ENCODE results near the gene ABHD12.

ABHD12 gene

DNA sequence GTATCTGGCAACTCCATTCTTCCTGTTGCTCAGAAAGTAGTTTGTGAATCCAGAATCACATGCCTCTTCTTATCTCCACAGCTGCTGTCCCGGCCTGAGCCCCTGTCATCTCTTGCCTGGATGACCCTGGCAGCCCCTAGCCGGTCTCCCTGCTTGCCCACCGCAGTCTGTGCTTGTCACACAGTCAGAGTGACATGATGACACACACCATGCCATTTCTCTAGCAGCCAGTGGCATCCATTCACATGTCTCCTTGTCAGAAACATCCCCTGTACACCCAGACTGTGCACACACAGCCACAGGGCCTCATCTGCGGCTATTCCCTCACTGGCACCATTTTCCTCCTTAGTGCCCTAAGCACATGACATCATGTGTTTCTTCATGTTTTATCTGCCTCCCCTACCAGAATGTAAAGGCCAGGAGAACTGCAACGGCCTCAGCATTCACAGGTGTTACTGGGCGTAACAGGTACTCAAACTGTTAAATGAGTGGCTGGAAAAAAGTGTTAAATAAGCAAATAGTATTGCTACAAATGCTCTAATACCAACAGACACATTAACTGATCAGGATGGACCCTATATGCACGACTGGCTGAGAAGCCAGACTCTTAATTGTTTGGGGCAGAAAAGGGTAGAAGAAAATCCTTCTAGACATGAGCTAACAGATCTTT is 9.6 kb downstream of the ABHD12 start:
- no peak for DNase-seq (ENCODE audit: low spot score)

DNA sequence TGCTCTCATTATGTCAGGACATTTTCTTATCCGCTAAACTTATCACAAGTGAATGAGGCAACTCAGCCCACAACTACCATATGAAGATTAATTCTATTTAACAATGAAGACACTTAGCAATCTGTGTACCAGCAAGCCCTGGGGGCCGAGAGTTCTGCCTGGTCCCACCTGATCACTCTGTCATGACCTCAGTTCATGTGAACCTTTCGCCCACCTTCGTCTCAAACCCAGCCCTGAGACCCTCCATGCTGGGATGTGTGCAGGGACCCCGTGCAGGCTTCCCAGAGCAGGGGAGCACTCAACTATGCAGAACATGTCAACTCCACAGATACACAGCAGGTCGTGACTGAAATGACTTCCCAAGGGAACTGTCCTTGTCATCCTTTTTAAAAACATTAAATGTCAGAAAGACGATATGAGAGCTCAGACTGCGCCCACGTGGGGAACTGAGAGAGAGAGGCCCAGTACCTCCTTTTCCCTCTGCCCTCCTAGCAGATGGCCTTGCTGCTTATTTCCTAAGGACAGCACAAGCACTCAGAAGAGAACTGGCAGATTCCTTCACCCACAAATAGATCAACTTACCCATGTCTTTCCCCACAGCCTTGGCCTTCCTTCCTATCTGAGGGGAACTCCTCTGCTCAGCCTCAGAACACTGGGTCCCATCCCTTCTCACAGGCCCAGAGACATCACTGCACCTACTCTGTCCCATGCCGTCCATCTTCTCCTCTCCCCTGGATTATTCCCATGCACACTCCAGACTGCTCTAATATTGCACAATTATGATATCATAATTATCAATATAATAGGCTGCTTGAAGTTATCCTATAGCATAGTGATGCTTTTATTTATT is 11.5 kb downstream of the ABHD12 start:
- DNase-seq (ENCODE audit: low spot score), result no peak

DNA sequence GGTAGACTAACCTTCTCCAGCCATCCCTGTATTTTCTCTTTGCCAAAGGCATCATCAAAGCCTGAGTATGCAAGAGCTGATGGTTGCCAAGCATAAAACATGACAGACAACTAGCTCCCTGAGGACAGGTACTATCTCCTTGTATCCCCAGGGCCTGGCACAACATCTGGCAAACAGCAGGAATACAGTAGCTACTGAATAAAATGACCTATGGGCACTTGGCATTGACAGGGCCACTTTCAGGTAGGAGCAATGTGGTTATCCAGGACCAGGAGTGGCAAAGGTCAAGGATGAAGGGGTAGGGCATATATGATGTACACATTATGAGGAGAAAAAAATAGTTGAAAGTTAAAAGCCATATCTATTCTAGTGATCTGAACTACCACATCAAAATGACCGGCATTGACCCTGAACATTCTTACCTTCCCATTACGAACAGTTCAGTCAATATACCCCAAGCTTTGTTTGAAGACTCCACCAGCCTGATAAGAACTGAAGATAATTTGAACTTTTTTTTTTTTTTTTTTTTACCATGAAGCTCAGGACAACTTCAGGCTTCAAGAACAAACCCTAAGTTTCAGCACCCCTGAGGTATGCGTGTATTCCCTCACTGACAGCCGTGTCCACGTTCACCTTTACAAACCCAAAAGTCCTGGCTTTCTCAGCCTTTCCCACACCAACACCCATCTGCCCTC is 12.3 kb downstream of the ABHD12 start:
- no peak for DNase-seq (ENCODE audit: low spot score)

DNA sequence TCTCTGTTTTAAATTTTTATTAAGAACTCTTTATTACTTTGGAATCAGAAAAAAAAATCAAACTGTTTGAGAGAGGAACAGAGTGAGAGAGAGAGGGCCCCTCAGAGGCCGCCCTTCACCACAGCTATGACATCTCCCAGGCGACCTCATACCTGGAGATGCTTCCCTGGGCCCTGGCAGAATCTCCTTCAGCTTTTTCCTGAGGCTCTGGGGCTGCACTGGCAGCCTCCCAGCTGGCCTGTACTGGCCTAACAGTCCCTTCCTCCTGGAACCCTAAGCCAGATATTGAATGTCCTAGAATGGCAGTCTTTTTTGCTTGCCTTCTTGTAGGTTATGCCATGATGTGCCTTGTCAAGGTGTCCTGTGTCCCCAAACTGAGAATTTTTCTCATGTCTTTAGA is 13.7 kb downstream of the ABHD12 start:
- DNase-seq (ENCODE audit: low spot score), result no peak

DNA sequence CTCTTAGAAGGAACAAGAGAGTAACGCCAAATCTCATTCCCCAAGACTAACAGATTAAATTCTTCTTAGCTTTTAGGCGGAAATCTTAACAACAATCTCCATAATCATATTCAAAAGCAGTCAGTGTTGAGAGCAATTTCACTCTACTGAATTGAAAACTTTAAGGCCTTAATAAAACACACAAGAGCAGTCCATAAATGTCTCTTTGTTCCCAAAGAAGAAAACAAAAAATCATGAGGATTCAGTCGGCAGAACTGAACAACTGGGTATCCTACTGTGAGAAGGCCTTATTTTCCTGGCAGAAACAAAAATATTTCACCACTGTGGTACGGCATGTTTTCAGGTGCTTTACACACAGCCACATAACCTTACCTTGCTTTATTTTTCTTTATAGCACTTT is 14.4 kb downstream of the ABHD12 start:
- DNase-seq (ENCODE audit: low spot score), result no peak

DNA sequence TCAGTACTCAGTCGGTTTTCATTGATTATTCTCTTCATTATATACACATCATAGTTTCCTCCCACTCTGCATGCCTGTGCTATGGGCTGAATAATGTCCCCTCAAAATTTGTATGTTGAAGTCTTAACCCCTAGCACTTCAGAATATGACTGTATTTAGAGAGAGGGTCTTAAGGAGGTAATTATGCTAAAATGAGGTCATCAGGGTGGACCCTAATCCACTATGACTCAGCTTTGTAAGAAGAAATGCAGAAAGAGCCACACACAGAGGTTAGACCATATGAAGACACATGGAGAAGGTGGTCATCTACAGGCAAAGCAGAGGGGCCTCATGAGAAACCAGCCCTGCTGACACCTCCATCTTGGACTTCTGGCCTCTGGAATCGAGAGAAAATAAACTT is 15.8 kb downstream of the ABHD12 start:
- no peak for DNase-seq (ENCODE audit: low spot score)

DNA sequence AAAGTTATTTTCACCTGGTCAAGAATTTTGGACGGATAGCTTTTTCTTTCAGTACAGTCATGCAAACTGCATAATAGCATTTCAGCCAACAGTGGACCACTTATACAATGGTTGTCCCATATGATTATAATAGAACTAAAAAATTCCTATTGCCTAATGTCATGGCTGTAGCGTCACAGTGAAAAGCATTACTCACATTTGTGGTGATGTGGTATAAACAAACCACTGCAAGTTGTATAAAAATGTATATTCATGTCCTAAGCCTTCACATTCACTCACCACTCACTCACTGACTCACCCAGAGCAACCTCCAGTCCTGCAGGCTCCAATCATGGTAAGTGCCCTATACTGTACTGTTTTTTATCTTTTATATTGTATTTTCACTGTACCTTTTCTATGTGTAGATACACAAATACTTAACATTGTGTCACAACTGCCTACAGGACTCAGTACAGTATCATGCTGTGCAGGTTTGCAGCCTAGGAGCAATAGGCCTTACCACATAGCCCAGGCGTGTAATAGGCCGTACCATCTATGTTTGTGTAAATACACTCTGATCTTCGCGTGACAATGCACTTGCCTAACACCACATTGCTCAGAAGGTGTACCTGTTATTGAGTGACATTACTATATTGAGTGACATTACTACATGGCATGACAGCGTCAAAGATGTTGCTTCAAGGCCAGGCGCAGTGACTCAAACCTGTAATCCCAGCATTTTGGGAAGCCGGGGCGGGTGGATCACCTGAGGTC is 17.9 kb downstream of the ABHD12 start:
- DNase-seq (ENCODE audit: low spot score), result no peak

DNA sequence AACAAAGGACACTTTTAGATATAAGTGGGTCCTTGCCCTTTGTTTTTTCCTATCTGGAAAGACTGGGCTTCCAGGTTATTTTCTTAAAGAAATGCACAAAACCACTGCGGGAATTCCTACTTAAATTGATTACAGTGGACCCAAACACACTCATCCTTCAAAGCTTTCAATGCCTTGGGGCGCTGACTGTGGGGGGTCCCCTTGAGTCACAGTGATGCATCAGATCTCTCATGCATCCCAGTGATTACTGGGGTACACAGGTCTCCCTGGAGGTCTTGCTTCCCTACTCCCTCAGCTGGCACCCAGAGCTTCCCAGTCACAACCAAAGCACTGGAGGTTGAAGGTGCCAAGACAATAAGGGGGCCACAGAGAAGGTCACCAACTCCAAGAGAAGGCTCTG is 20.7 kb downstream of the ABHD12 start:
- no peak for DNase-seq (ENCODE audit: low spot score)

DNA sequence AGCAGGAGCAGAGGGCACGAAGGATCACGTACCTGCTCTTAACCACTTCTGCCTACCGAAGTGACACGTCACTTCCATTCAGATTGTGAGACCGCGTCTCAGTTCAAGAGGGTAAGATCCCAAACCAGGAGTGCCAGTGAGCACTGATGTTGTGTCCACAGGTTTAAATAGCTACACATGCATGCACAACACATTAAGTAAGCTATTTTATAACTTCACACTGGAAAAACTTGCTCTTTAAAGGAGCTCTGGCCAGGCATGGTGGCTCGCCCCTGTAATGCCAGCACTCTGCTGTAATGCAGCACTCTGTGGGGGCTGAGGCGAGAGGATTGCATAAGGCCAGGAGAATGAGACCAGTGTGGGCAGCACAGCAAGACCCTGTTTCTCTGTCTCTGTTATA is 21.1 kb downstream of the ABHD12 start:
- DNase-seq (ENCODE audit: low spot score), result no peak

DNA sequence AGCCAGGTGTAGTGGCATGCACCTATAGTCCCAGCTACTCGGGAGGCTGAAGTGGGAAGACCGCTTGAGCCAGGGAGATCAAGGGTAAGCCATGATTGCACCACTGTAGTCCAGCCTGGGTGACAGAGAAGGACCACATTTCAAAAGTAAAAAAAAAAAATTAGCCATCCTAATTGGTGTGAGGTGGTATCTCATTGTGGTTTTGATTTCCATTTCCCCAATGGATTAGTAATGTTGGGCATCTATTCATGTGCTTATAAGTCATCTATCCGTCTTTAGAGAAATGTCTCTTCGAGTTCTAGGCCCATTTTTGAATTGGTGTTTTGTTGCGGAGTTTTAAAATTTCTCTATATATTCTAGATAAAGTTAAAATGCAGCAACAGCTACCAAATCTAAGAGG is 21.7 kb downstream of the ABHD12 start:
- no peak for DNase-seq (ENCODE audit: low spot score)

DNA sequence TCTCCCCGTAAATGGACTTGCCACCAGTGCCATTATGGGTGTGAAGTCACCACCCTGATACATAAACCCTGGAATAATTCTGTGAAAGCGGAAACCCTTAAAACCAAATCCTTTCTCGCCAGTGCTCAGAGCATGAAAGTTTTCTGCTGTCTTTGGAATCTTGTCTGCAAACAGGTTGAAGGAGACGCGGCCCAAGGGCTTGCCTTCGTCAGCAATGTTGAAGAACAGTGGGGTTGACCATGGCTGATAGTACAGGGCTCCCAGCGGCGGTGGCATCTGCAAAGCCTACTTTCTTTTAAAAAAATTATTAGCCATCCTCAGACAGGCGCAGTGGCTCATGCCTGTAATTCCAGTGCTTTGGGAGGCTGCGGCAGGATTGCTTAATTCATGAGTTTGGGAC is 22.1 kb downstream of the ABHD12 start:
- no peak for DNase-seq (ENCODE audit: low spot score)

DNA sequence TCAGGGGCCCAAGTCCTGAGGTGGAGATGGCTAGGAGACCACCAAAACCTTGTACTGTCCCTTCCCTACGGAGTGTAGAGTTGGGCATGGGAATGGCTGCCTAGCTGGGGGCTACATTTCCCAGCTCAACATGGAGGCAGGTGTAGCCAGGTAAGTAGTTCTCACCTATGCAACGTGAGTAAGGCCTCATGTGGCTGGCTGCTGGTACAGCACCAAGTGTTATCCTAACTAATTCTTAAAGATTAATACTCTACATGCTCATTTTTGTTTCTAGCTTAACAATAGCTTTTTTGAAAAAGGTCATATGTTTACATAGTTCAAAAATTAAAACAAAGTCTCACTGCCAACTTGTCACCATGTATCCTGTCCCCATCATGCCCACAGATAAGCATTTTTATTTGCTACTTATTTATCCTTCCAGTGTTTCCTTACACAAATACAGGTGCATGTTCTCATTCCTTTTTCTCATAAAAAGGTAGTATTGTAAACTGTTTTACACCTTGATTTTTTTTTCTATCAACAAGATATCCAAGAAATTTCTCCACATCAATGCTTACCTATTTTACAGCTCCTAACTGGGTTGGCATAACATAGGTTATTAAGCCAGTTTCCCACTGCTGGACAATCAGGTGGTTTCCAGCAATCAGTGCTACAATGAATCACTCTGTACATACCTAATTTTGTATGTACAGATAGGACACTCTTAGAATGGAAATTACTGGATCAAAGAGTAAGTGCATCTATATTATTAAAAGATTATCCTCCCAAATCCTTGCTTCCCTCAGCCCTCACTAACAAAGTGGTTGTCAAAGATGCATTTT is 25.5 kb downstream of the ABHD12 start:
- DNase-seq (ENCODE audit: low spot score), result no peak

DNA sequence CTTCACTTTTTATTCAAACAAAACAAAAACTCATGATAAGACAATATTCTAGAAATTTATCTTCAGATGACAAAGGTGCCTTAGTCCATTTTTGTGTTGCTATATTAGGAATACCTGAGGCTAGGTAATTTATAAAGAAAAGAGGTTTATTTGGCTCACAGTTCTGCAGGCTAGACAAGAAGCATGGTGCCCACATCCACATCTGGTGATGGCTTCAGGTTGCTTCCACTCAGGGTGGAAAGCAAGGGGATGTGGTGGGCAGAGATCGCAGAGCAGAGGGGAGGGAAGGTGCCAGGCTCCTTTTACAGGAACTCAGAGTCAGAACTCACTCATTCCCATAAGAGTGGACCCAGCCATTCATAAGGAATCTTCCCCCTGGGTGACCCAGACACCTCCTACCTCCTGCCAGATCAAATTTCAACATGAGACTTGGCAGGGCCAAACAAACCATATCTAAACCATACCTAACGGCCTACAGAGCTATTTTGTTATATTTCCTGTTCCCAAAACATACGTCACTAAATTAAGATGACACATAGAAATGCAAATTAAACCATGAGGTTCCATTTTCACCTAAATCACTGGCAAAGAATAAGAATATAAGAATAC is 26.4 kb downstream of the ABHD12 start:
- no peak for DNase-seq (ENCODE audit: low spot score)

DNA sequence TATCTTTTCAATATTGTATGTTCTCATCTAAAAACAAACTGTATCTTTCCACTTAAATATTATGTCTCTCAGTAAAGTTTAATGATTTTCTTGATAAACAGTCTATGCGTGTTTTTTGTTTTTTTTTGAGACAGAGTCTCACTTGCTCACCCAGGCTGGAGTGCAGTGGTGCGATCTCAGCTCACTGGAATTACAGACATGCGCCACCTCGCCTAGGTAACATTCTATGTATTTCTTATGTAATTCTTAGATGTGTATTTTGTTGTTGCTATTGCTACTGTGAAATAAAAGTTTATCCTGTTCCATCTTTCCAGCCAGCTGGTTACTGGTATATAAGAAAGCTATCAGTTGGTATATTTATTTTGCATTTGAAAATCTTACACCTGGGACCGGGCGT is 29.4 kb downstream of the ABHD12 start:
- DNase-seq (ENCODE audit: low spot score), result no peak

DNA sequence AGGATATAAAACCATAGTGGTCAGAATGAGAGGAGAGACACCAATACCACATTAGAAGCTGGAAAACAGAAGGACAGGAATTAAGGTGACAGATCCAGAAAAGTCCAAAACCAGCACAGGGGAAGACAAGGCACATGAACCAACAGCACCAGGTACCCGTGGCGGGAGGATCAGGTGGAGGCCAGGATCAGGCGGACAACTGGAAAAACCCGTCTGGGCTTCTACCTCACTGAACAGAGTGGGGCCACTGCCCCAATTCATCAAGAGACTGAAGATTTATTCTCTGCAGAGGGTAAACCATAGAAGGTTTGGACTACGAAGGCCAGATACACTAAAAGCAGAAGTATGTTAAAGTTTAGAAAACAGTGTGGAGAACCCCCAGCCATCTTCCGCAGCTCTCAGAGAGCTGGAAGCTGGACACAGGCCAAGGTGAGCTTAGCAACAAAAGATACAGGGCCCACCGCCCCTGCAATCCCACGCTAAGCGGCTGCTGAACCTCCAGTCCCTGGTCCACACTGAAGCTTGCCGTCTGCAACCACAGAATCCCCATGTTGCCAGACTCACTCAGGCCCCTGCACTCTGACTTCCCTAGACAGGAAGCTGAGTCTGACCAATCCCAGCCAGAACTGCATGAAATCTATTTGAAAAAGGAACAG is 29.9 kb downstream of the ABHD12 start:
- no peak for DNase-seq (ENCODE audit: low spot score)

DNA sequence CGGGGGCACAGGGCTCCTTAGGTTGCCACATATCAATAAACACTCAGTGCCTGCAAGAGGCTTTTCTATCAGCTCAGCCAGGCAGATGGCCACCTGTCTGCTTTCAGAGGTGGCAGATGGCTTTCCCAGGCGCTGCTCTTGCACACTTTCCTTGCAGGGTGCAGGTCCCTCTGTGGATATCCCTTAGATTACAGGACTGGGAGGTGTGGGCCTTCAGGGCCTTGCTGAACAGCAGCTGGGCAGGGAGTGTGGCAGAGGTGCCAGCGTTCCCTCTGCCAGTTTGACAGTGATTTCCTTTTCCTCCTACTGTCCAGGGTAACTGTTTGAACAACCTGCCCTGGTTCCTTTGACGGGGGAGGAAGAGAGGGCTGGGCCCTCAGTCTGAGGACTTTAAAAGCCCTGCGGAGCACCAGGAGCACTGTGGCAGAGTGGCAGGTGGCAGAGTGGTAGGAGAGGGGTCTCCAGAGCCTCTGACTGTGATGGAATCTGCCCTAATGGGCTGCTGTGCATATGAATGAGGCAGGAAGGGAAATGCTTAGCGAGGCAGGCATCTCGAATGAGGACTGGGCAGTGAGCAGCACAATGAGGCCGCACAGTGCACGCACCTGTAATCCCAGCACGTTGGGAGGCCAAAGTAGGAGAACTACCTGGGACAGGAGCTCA is 34.2 kb downstream of the ABHD12 start:
- no peak for DNase-seq (ENCODE audit: low spot score)

DNA sequence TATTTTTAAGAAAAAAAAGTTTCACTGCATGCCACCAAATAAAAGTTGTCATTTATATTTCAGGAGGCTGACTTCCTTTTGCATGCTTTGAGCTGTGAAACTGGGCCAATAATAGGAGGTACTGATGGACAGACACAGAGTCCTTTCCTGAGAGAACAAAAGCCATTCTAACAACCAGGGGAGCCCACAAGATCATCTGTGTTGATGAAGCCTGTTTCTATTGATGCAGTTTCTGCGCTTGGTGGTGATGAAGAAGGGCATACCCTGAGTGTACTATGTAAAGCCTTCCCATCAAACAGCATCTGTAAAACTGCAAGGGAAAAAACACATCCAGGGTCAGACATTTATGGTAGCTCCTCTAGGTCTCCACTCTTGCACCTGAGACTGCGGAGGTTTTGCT is 34.8 kb downstream of the ABHD12 start:
- no peak for DNase-seq (ENCODE audit: low spot score)

DNA sequence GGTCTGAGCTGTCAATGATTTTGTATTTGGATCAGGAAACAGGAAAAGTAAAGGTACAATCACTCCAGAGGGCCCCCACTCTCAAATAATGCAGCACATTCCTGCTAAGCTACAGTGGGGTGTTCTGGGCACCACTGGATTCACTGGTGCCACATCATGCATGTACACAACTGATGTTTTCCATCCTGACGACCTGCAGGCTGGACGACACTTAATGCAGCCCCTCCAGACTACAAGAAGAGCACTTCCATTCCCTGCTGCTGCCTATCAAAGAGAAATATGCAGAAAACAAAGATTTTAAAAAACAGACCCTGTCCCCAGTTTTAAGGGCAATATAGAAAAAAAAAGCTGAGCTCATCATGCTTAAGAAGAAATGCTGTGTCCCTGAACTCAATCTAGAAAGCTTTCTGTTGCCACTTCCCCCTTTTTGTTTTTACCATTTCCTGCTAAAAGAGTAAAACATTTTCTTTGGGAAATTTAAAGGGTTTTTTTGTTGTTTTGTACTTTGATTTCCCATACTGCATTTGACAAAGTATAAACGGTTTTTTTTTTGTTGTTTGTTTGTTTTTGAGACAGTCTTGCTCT is 35.5 kb downstream of the ABHD12 start:
- DNase-seq (ENCODE audit: low spot score), result no peak
